ENCODE results near the gene GMDS.

- TF ChIP-seq CTCF (IDR thresholded peaks at IDR 0.05; ENCODE audit: extremely low read depth in 1 of 2, insufficient read depth in 1 of 2, low read depth in 1 of 2, low read length in 2 of 2): no peak
- no peak for TF ChIP-seq POLR2AphosphoS5 (IDR thresholded peaks at IDR 0.05; ENCODE audit: insufficient read depth, low read depth, low read length)
- TF ChIP-seq EZH2 (IDR thresholded peaks at IDR 0.05; ENCODE audit: borderline replicate concordance, low read depth, low read length, severe bottlenecking): no peak
- no peak for TF ChIP-seq MYC (IDR thresholded peaks at IDR 0.05; ENCODE audit: low read depth, low read length)
- no peak for TF ChIP-seq FOS (IDR thresholded peaks at IDR 0.05; ENCODE audit: borderline replicate concordance, insufficient read depth, low read length)
- TF ChIP-seq POLR2A (IDR thresholded peaks at IDR 0.05; ENCODE audit: low read depth, low read length): no peak
- no peak for TF ChIP-seq JUN (IDR thresholded peaks at IDR 0.05; ENCODE audit: borderline replicate concordance, insufficient read depth, insufficient read length, low read depth)
- TF ChIP-seq GATA2 (IDR thresholded peaks at IDR 0.05; ENCODE audit: insufficient read depth, insufficient read length, low read depth, low read length): no peak
Observed at GRCh38 chr6:2101213-2101612, 144.2 kb downstream of the GMDS start.

Measured in endothelial cell of umbilical vein (primary cell).